HepG2 (cell line): ENCODE data around the gene MIF4GD. TPM values are rescaled to one million over a fixed set of nuclear protein-coding genes. Genes with fewer than 3 reads are reported as not detected.
A peak's percentile ranks its signal among the peaks of the same experiment; 100 is the strongest.

Source experiments
- ETS1 ChIP-seq: sonication (generic); formaldehyde crosslinking; IDR thresholded peaks from 2 replicates; pipeline ENCODE4 v1.4.0; 2020; ENCODE audit warnings: missing genetic modification reagents
- GPBP1L1 ChIP-seq: sonication (generic); formaldehyde crosslinking; IDR thresholded peaks from 2 replicates; pipeline ENCODE4 v1.5.0; 2020; ENCODE audit warnings: mild to moderate bottlenecking, missing genetic modification reagents
- HDAC6 ChIP-seq: fragments of 200-600 bp; sonication (generic); IDR thresholded peaks from 2 replicates; pipeline ENCODE4 v1.7.0; 2017; ENCODE audit warnings: mild to moderate bottlenecking, antibody characterized with exemption, low read length, low read depth
- HNRNPH1 ChIP-seq: fragments of 200-400 bp; formaldehyde crosslinking; optimal IDR thresholded peaks from 2 replicates; pipeline ENCODE3; 2017; ENCODE audit warnings: mild to moderate bottlenecking, low read depth, low read length
- KDM4B ChIP-seq: sonication (generic); formaldehyde crosslinking; IDR thresholded peaks from 2 replicates; pipeline ENCODE4 v1.4.0; 2020; ENCODE audit warnings: missing genetic modification reagents
- MYNN ChIP-seq: sonication (generic); formaldehyde crosslinking; IDR thresholded peaks from 2 replicates; pipeline ENCODE4 v1.4.0; 2020; ENCODE audit warnings: mild to moderate bottlenecking, low read depth, missing genetic modification reagents
- NBN ChIP-seq: fragments of 450-650 bp; conservative IDR thresholded peaks from 2 replicates; pipeline ENCODE4 v1.6.1; 2017
- RBM22 ChIP-seq: fragments of 200-400 bp; formaldehyde crosslinking; optimal IDR thresholded peaks from 2 replicates; pipeline ENCODE3; 2017; ENCODE audit warnings: mild to moderate bottlenecking, low read length, moderate library complexity
- SMC3 ChIP-seq: IDR thresholded peaks from 2 replicates; pipeline ENCODE4 v1.6.1; 2011; ENCODE audit warnings: low read length, improper control_type of control experiment
- TERF1 ChIP-seq: sonication (generic); formaldehyde crosslinking; IDR thresholded peaks from 2 replicates; pipeline ENCODE4 v1.8.0; 2022; ENCODE audit warnings: mild to moderate bottlenecking, missing genetic modification reagents, moderate library complexity
- ZBTB44 ChIP-seq: sonication (generic); formaldehyde crosslinking; IDR thresholded peaks from 2 replicates; pipeline ENCODE4 v1.4.0; 2020; ENCODE audit warnings: missing genetic modification reagents
- ZBTB7B ChIP-seq: sonication (generic); formaldehyde crosslinking; IDR thresholded peaks from 2 replicates; pipeline ENCODE4 v1.4.0; 2020; ENCODE audit warnings: missing genetic modification reagents
- ZFAT ChIP-seq: sonication (generic); formaldehyde crosslinking; conservative IDR thresholded peaks from 2 replicates; pipeline ENCODE4 v1.8.1; 2023; ENCODE audit warnings: missing genetic modification reagents, inconsistent platforms
- ZNF318 ChIP-seq: sonication (generic); formaldehyde crosslinking; IDR thresholded peaks from 2 replicates; pipeline ENCODE4 v1.4.0; 2020; ENCODE audit warnings: mild to moderate bottlenecking, missing genetic modification reagents
- ZNF674 ChIP-seq: sonication (generic); formaldehyde crosslinking; IDR thresholded peaks from 2 replicates; pipeline ENCODE4 v1.5.0; 2020; ENCODE audit warnings: low read depth, mild to moderate bottlenecking, missing genetic modification reagents
- polyA plus RNA-seq, 8 experiments: library from polyadenylated mRNA; depleted of rRNA in 3 of 8; stranded (reverse) in 7 of 8; unstranded in 1 of 8; fragments of >200 nt; fragmentation: Illumina TruSeq in 4 of 8; extraction: Trizol in 4 of 8; gene quantifications; 2 replicates each; pipeline versions ENCODE4 v1.2.1 to v1.2.3, GENCODE V29; 2011 to 2016; ENCODE audit warnings: low read depth in 4 of 8, missing spikeins in 1 of 8, mixed read lengths in 1 of 8; ENCODE audit not compliant: insufficient read depth in 1 of 8
- total RNA-seq, 5 experiments: library from RNA; depleted of rRNA; stranded (reverse); fragments of >200 nt; fragmentation: Illumina TruSeq; extraction: Trizol; gene quantifications; 2 replicates each; pipeline ENCODE4 v1.2.3, GENCODE V29; 2016; ENCODE audit warnings: low read depth in 1 of 5

Gene MIF4GD
- total and polyA plus RNA-seq, 2 of the 13 experiments (the other 11 are each of a cell fraction or from before 2014, with no cell fraction given): 14.0 to 28.0 TPM

GRCh38 chr17:75308732-75309629 is 38.0 kb upstream of the MIF4GD start (continued):
- TF ChIP-seq ETS1: no peak
- no peak for TF ChIP-seq NBN
- no peak for TF ChIP-seq MYNN
- TF ChIP-seq KDM4B: 0 out of 2 replicates have a peak, but pooled peaks have one; percentile 44
- no peak for TF ChIP-seq GPBP1L1 (CRISPR knock-in tag)
- TF ChIP-seq ZBTB7B: peak; percentile 92; the same call in 1 of the 2 replicates
- TF ChIP-seq ZNF318: peak; percentile 90; the same call in 1 of the 2 replicates
- TF ChIP-seq ZNF674 (CRISPR knock-in tag): no peak
- no peak for TF ChIP-seq TERF1 (CRISPR knock-in tag)
- peak; percentile 99 for TF ChIP-seq HNRNPH1
- no peak; the same call in 1 of the 2 replicates for TF ChIP-seq ZBTB44 (CRISPR knock-in tag)
- 0 out of 2 replicates have a peak, but pooled peaks have one; percentile 18 for TF ChIP-seq SMC3
- no peak for TF ChIP-seq ZFAT (CRISPR knock-in tag)
- peak; percentile 88 for TF ChIP-seq RBM22
- TF ChIP-seq HDAC6: no peak
